Measurements from ENCODE around the gene SAMD3.

DNA sequence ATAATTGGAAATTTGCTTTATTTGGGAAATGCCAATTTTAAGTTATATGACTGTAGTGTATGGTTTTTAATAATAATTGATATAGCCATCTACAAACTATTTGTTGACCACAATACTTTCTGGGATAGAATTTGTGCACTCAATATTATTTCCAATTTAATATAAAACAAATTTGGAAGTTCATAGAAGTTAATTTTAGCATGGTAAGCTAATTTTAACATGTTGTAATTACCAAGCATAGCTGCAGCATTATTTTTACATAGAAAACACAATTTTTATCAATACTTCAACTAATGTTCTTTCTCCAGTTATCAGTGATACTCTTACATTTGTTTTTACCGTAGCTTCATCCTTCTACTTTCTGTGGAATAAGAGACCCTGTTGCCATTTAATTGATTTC is 103.5 kb downstream of the SAMD3 start:
- no peak for TF ChIP-seq CTCF (IDR thresholded peaks at IDR 0.05; ENCODE audit: low read depth, low read length, poor library complexity, severe bottlenecking)
- TF ChIP-seq EZH2phosphoT487 (IDR thresholded peaks at IDR 0.05; ENCODE audit: borderline replicate concordance, low read length) = no peak
